Activated naive CD8-positive, alpha-beta T cell treated with anti-CD3 and anti-CD28 coated beads, Interleukin-2, amount 50 U/mL, for 24 hours (primary cell): Measurements from ENCODE around the gene AFF3.

Experiments
- ATAC-seq: fragments of 150-1000 bp; cut with Tn5 transposase; one replicate; pipeline ENCODE4 v1.10.0; 2021
- DNase-seq: peaks from one replicate; pipeline ENCODE4 v3.0.0; 2021
- H3K27ac Mint-ChIP-seq: one replicate; pipeline ENCODE4 v1.8.0; 2021; ENCODE audit warnings: mild to moderate bottlenecking, mixed read lengths
- H3K27me3 Mint-ChIP-seq: one replicate; pipeline ENCODE4 v1.8.0; 2021; ENCODE audit warnings: mixed read lengths
- H3K36me3 Mint-ChIP-seq: one replicate; pipeline ENCODE4 v1.8.0; 2021; ENCODE audit warnings: low read depth, mixed read lengths
- H3K4me1 Mint-ChIP-seq: one replicate; pipeline ENCODE4 v1.8.0; 2021; ENCODE audit warnings: mixed read lengths
- H3K4me3 Mint-ChIP-seq: one replicate; pipeline ENCODE4 v1.8.0; 2021; ENCODE audit warnings: mild to moderate bottlenecking, moderate library complexity, mixed read lengths
- H3K9me3 Mint-ChIP-seq: one replicate; pipeline ENCODE4 v1.8.0; 2021; ENCODE audit warnings: mixed read lengths

The AFF3 gene

DNA sequence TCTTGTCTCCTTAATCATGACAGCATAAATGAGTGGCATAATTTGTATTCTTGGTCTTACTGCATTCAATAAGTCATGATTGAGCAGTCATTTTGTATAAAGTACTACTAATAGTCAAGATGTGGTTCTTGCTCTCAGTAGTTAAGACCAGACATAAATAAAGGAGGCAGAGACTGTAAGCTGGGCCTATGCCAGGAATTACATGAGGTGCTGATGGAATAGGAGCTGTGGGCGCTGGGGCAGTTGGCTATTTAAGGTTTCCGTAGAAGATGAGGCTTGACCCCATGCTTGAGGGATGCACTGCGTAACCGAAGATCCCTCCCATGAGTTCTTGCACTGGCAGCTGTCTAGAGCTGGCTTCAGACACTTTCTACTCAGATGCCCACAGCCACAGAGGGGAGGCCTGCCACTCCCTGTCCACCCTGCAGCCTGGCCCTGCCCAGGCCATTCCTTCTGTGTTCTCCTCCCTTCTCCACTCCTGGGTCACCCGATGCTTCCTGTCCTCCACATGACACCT, 501.7 kb downstream of the AFF3 start:
- H3K36me3 Mint-ChIP-seq: no peaks in the 10 kb centered on the region
- DNase-seq (no peak), ATAC-seq (no peak)
- H3K4me1 Mint-ChIP-seq: no peaks in the 10 kb centered on the region
- no peaks in the 10 kb centered on the region for H3K9me3 Mint-ChIP-seq
- H3K27ac Mint-ChIP-seq: no peak overlapping the region
- H3K4me3 Mint-ChIP-seq: no peak overlapping the region
- no peaks in the 10 kb centered on the region for H3K27me3 Mint-ChIP-seq

DNA sequence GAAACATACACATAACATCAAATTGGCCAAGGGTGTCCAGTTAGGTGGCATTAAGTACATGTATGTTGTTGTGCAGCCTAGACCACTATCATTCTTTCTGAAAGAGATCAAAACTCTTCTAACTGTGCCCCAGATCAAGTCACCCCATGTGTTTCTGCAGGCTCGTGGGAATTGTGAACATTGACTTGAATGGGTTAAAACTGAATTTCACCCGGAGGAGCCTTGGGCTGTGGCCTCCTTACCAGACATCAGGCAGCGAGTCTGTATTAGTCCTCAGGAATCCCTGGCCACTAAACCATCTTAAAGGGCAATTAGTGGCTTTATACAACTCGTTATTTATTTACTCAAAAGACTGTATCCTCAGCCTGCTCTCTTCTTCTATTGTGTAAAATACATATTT, 503.6 kb downstream of the AFF3 start:
- DNase-seq (no peak), ATAC-seq (no peak)
- Mint-ChIP-seq H3K27me3 (no peaks in the 10 kb centered on the region), H3K4me3 (no peak overlapping the region), H3K36me3 (no peaks in the 10 kb centered on the region), H3K4me1 (no peaks in the 10 kb centered on the region), H3K27ac (no peak overlapping the region), H3K9me3 (peaks cover 5% of the 10 kb centered on the region)

DNA sequence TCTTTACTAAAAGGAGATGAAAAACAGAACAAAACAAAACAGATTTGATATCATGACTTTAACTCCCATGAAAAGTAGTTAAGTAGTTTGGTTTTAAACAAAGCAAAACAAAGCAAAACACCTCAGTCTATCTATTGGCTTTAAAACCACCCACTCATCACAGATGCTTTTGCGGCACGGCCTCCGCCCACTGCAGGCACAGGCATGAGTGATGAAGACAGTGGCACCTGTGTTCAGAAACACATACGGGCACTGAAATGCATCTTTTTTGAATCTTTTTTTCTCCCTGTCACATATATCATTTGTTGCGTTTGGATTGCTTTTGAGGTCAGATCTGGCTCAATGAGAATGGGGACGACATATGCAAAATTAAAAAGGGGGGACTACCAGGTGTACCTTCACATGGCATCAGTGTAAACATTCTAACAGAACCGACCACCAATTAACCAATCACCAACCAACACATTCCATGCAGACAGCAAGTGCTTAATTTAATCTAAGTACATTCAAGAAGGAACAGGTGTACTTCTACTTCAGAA, 505.2 kb downstream of the AFF3 start:
- Mint-ChIP-seq H3K4me1 (no peaks in the 10 kb centered on the region), H3K27me3 (no peaks in the 10 kb centered on the region), H3K27ac (no peak overlapping the region), H3K4me3 (no peak overlapping the region), H3K9me3 (peaks cover 5% of the 10 kb centered on the region), H3K36me3 (no peaks in the 10 kb centered on the region)
- no peak for DNase-seq
- ATAC-seq: no peak

- ATAC-seq (no peak), DNase-seq (no peak)
- no peak overlapping the region for H3K4me3 Mint-ChIP-seq
- H3K9me3 Mint-ChIP-seq: peaks cover 5% of the 10 kb centered on the region
- no peak overlapping the region for H3K27ac Mint-ChIP-seq
- no peaks in the 10 kb centered on the region for H3K36me3 Mint-ChIP-seq
- H3K27me3 Mint-ChIP-seq: no peaks in the 10 kb centered on the region
- H3K4me1 Mint-ChIP-seq: no peaks in the 10 kb centered on the region
Observed at GRCh38 chr2:99636144-99637034, 506.0 kb downstream of the AFF3 start.

DNA sequence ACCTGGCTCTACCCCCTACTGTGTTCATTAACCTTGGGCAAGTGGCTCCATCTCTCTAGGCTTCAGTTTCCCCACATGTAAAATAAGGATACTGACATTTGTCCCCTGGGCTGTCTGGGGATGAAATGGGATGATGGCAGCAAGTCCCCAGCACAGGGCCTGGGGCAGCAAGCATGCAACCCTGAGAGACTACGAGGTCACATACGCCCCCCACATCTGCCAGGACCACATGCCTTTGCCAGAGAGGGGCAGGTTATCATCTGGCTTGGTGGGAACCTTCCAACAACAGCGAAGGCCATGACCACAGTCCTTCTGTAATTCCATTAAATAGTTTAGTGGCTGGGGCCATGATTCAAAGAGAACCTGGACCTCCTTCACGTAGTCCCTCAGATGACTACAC, 506.7 kb downstream of the AFF3 start:
- DNase-seq (no peak), ATAC-seq (no peak)
- Mint-ChIP-seq H3K36me3 (no peaks in the 10 kb centered on the region), H3K4me1 (no peaks in the 10 kb centered on the region), H3K27me3 (no peaks in the 10 kb centered on the region), H3K27ac (no peak overlapping the region), H3K9me3 (peaks cover 5% of the 10 kb centered on the region), H3K4me3 (no peak overlapping the region)

- H3K27me3 Mint-ChIP-seq: no peaks in the 10 kb centered on the region
- ATAC-seq: no peak
- H3K36me3 Mint-ChIP-seq: no peaks in the 10 kb centered on the region
- no peaks in the 10 kb centered on the region for H3K4me1 Mint-ChIP-seq
- no peak overlapping the region for H3K27ac Mint-ChIP-seq
- H3K4me3 Mint-ChIP-seq: no peak overlapping the region
- DNase-seq: no peak
- peaks cover 5% of the 10 kb centered on the region for H3K9me3 Mint-ChIP-seq
Observed at GRCh38 chr2:99634234-99634633, 508.2 kb downstream of the AFF3 start.

DNA sequence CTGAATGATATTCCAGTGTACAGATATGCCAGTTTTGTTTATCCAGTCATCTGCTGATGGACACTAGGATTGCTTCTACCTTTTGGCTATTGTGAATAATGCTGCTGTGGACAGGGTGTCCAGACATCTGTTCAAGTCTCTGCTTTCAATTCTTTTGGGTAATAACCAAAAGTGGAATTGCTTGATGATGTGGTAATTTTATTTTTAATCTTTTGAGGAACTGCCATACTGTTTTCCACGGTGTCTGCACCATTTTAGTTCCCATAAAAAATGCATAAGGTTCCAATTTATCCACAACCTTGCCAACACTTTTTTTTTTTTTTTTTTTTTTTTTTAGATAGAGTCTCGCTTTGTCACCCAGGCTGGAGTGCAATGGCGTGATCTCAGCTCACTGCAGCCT, 510.7 kb downstream of the AFF3 start:
- Mint-ChIP-seq H3K4me3 (no peak overlapping the region), H3K9me3 (peaks cover 5% of the 10 kb centered on the region), H3K4me1 (no peaks in the 10 kb centered on the region), H3K27me3 (no peaks in the 10 kb centered on the region), H3K36me3 (no peaks in the 10 kb centered on the region), H3K27ac (no peak overlapping the region)
- ATAC-seq: no peak
- no peak for DNase-seq

GRCh38 chr2:99629320-99629719, 513.1 kb downstream of the AFF3 start:
- Mint-ChIP-seq H3K4me1 (no peaks in the 10 kb centered on the region), H3K4me3 (no peak overlapping the region), H3K9me3 (peaks cover 4% of the 10 kb centered on the region), H3K27me3 (no peaks in the 10 kb centered on the region), H3K36me3 (no peaks in the 10 kb centered on the region), H3K27ac (no peak overlapping the region)
- DNase-seq: no peak
- no peak for ATAC-seq

- Mint-ChIP-seq H3K27me3 (no peaks in the 10 kb centered on the region), H3K36me3 (no peaks in the 10 kb centered on the region), H3K4me3 (no peak overlapping the region), H3K9me3 (no peaks in the 10 kb centered on the region), H3K27ac (no peak overlapping the region), H3K4me1 (no peaks in the 10 kb centered on the region)
- no peak for DNase-seq
- ATAC-seq: no peak
Observed at GRCh38 chr2:99626158-99626557, 516.2 kb downstream of the AFF3 start.

- Mint-ChIP-seq H3K36me3 (no peaks in the 10 kb centered on the region), H3K9me3 (no peaks in the 10 kb centered on the region), H3K27ac (no peak overlapping the region), H3K27me3 (no peaks in the 10 kb centered on the region), H3K4me1 (no peaks in the 10 kb centered on the region), H3K4me3 (no peak overlapping the region)
- DNase-seq: no peak
- ATAC-seq: no peak
Observed at GRCh38 chr2:99624677-99625076, 517.7 kb downstream of the AFF3 start.

GRCh38 chr2:99623613-99624012, 518.8 kb downstream of the AFF3 start:
- DNase-seq: no peak
- no peak for ATAC-seq
- Mint-ChIP-seq H3K27ac (no peak overlapping the region), H3K9me3 (no peaks in the 10 kb centered on the region), H3K36me3 (no peaks in the 10 kb centered on the region), H3K4me1 (no peaks in the 10 kb centered on the region), H3K27me3 (no peaks in the 10 kb centered on the region), H3K4me3 (no peak overlapping the region)

- no peak overlapping the region for H3K4me3 Mint-ChIP-seq
Observed at GRCh38 chr2:99623035-99623434, 519.4 kb downstream of the AFF3 start.

GRCh38 chr2:99622534-99622933, 519.9 kb downstream of the AFF3 start:
- H3K9me3 Mint-ChIP-seq: no peaks in the 10 kb centered on the region
- H3K27me3 Mint-ChIP-seq: no peaks in the 10 kb centered on the region
- H3K4me3 Mint-ChIP-seq: no peak overlapping the region
- H3K36me3 Mint-ChIP-seq: no peaks in the 10 kb centered on the region
- no peak for DNase-seq
- ATAC-seq: no peak
- no peak overlapping the region for H3K27ac Mint-ChIP-seq
- H3K4me1 Mint-ChIP-seq: no peaks in the 10 kb centered on the region

More at GRCh38 chr2:99623035-99623434, 519.4 kb downstream of the AFF3 start:
- Mint-ChIP-seq H3K27ac (no peak overlapping the region), H3K4me1 (no peaks in the 10 kb centered on the region), H3K9me3 (no peaks in the 10 kb centered on the region), H3K27me3 (no peaks in the 10 kb centered on the region), H3K36me3 (no peaks in the 10 kb centered on the region)
- ATAC-seq (no peak), DNase-seq (no peak)

DNA sequence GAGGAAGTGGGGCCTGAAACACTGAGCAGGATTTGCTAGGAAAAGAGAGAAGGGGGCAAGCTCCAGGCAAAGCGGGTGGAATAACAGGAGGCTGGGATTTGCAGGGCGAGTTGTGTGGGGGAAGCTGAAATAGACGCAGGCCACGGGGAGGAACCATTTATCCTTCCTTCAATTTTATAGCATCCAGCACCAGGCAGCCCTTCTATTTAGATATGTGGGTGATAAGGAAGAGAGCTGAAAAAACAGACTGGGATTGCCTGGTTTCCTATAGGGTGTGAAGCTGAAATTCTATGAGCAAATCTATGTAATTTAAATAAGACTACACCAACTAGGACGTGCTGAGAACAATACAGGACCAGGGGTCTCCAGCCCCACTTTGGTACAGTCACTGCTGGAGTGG, 520.6 kb downstream of the AFF3 start:
- H3K27ac Mint-ChIP-seq: no peak overlapping the region
- H3K36me3 Mint-ChIP-seq: no peaks in the 10 kb centered on the region
- no peaks in the 10 kb centered on the region for H3K9me3 Mint-ChIP-seq
- no peak overlapping the region for H3K4me3 Mint-ChIP-seq
- ATAC-seq (no peak), DNase-seq (no peak)
- no peaks in the 10 kb centered on the region for H3K4me1 Mint-ChIP-seq
- H3K27me3 Mint-ChIP-seq: no peaks in the 10 kb centered on the region

DNA sequence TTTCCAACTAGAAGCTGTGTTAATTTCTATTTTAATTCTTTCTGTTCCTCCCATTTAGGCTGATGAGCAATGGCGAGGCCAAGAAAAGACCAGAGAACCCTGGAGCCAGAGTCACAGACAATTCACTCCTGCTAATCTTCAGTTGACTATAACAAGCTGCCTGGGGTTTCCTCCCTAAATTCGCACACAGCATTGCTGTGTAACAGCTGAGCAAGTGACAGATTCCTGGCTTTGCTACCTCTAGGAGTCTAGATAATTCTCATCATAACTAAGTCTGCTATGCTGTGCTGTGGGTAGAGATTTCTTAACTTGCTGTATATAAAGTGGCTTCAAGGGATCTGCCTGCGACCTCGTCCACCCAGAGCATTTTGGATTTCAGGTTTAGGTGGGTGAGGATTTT, 521.3 kb downstream of the AFF3 start:
- H3K27me3 Mint-ChIP-seq: no peaks in the 10 kb centered on the region
- no peak overlapping the region for H3K4me3 Mint-ChIP-seq
- no peaks in the 10 kb centered on the region for H3K9me3 Mint-ChIP-seq
- DNase-seq (no peak), ATAC-seq (no peak)
- H3K4me1 Mint-ChIP-seq: no peaks in the 10 kb centered on the region
- H3K36me3 Mint-ChIP-seq: no peaks in the 10 kb centered on the region
- no peak overlapping the region for H3K27ac Mint-ChIP-seq
